B cell (primary cell): ENCODE results near the gene ALS2CL.

Source experiments
- CTCF ChIP-seq: fragments of 200-600 bp; IDR thresholded peaks from one replicate; pipeline ENCODE4 v1.8.0; 2022; ENCODE audit warnings: antibody characterized with exemption, mild to moderate bottlenecking
- EZH2 ChIP-seq: IDR thresholded peaks from 2 replicates; pipeline ENCODE4 v1.6.1; 2012; ENCODE audit warnings: borderline replicate concordance, low read depth, mild to moderate bottlenecking, moderate library complexity, low read length; ENCODE audit not compliant: insufficient read depth, poor library complexity, severe bottlenecking

- TF ChIP-seq CTCF: no peak
- TF ChIP-seq EZH2: no peak
Measured at GRCh38 chr3:46628901-46629369, 64.5 kb downstream of the ALS2CL start.
